ENCODE data around the gene GPR4.
"Not testable (repeated sequence)": the region's sequence is repeated elsewhere in the genome, so short reads cannot be mapped to it uniquely, and the experiment has no call there.

GPR4 gene

DNA sequence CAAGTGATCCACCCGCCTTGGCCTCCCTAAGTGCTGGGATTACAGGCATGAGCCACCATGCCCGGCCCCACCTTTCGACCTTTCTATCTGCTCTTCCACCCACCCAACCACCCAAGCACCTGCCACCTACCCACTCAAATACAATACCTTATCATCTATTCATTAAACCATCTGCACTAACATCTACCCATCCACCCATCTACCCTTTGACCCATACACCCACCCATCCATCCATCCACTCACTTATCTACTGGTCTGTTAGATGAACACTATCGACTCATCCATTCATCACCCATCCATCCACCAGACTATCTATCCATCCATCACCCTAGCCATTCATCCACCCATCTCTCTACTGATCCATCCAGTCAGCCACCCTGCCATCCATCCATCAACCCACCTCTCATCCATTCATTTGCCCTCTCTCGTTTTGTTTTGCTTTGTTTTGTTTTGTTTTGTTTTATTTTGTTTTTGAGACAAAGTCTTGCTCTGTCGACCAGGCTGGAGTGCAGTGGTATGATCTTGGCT is 20.0 kb upstream of the GPR4 start:
- TF ChIP-seq, protein P1, sequence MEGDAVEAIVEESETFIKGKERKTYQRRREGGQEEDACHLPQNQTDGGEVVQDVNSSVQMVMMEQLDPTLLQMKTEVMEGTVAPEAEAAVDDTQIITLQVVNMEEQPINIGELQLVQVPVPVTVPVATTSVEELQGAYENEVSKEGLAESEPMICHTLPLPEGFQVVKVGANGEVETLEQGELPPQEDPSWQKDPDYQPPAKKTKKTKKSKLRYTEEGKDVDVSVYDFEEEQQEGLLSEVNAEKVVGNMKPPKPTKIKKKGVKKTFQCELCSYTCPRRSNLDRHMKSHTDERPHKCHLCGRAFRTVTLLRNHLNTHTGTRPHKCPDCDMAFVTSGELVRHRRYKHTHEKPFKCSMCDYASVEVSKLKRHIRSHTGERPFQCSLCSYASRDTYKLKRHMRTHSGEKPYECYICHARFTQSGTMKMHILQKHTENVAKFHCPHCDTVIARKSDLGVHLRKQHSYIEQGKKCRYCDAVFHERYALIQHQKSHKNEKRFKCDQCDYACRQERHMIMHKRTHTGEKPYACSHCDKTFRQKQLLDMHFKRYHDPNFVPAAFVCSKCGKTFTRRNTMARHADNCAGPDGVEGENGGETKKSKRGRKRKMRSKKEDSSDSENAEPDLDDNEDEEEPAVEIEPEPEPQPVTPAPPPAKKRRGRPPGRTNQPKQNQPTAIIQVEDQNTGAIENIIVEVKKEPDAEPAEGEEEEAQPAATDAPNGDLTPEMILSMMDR (IDR thresholded peaks at IDR 0.05; ENCODE audit: control insufficient read depth, insufficient read depth, low read depth, low read length, missing control alignments): no peak
- no peak for DNase-seq (ENCODE audit: low read depth)
- no peak overlapping the region for H3K4me3 ChIP-seq (ENCODE audit: control insufficient read depth, low read depth, low read length)

DNA sequence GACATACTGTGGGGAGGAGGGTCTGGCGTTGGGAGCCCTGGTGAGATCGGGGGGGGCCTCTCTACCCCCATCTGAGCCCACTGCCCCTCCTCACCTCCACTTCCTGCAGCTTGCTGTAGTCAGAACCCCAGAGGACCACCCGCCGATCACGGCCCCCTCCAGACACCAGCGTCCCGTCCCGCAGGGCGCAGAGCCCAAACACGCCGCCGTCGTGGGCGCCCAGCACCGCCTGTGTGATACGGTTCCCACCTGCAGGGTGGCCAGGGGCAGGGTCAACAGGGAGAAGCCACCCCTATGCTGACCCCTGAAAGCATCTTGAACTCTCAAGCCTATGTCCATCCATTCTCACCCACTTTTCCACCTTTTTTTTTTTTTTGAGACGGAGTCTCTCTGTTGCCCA is 19.4 kb upstream of the GPR4 start:
- no peak overlapping the region for H3K4me3 ChIP-seq (ENCODE audit: control insufficient read depth, low read depth, low read length)
- TF ChIP-seq, protein P1 (IDR thresholded peaks at IDR 0.05; ENCODE audit: control insufficient read depth, insufficient read depth, low read depth, low read length, missing control alignments): no peak
- DNase-seq (ENCODE audit: low read depth): no peak

DNA sequence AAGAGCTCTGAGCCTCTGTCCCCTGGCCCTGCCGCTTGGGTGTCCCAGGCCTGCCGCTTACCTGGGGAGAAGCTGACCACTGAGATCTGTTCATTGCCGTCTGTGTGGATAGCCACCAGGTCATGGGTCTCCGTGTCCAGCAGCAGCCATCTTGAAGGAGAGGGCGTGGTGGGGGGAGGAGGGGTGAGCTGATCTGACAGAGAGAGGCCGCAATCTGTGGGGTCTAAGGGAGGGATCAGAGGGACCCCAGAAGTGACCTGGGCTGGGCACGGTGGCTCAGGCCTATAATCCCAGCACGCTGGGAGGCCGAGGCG is 14.6 kb upstream of the GPR4 start:
- TF ChIP-seq, protein P1 (IDR thresholded peaks at IDR 0.05; ENCODE audit: control insufficient read depth, insufficient read depth, low read depth, low read length, missing control alignments): no peak
- no peak overlapping the region for H3K4me3 ChIP-seq (ENCODE audit: control insufficient read depth, low read depth, low read length)
- no peak for DNase-seq (ENCODE audit: low read depth)

DNA sequence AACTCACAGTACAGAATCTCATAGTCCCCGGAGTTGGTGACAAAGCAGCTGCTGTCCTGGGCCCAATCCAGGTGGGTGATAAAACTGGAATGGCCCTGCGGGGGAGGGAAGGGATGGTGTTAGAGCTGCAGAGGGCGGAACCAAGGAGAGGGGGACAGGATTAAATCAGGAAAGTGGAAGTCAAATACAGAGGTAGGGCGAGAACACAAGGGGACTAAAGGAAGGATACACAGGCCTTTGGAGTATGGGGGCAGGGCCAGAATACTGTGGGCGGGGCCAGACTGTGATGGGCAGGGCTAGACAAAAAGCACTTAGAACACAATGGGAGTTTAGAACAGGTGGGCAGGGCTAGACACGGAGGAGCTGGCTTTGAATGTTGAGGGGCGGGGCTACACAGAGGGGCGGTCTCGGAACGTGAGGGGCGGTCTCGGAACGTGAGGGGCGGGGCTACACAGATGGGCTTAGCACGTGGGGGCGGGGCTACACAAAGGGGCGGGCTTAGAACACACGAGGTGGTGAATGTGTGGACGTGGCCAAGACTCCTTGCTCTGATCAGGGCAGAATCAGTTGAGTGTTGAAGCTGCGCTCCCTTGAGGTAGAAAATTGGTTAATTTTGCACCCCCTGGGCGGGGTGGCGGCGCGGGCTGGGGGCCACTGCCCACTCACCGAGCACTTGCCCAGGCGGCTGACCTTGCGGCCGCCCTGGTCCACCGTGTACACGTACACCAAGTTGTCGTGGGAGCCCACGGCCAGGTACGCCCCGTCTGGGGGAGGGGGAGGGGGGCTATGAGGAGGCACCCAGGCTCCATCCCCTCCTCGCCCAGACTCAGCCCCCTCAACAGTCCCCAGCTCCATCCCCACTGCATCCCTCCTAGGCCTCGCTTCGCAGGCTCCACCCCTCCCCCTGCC is 14.0 kb upstream of the GPR4 start:
- no peak for DNase-seq (ENCODE audit: low read depth)
- TF ChIP-seq, protein P1 (IDR thresholded peaks at IDR 0.05; ENCODE audit: control insufficient read depth, insufficient read depth, low read depth, low read length, missing control alignments): no peak
- no peak overlapping the region for H3K4me3 ChIP-seq (ENCODE audit: control insufficient read depth, low read depth, low read length)

DNA sequence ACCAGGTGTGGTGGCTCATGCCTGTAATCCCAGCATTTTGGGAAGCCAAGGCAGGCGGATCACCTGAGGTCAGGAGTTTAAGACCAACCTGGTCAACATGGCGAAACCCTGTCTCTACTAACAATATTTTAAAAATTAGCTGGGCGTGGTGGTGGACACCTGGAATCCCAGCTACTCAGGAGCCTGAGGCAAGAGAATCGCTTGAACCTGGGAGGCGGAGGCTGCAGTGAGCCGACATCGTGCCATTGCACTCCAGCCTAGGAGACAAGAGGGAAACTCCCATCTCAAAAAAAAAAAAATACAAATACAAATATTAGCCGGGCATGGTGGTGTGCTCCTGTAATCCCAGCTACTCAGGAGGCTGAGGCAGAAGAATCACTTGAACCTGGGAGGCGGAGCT is 13.0 kb upstream of the GPR4 start:
- not testable (repeated sequence) for DNase-seq (ENCODE audit: low read depth)

DNA sequence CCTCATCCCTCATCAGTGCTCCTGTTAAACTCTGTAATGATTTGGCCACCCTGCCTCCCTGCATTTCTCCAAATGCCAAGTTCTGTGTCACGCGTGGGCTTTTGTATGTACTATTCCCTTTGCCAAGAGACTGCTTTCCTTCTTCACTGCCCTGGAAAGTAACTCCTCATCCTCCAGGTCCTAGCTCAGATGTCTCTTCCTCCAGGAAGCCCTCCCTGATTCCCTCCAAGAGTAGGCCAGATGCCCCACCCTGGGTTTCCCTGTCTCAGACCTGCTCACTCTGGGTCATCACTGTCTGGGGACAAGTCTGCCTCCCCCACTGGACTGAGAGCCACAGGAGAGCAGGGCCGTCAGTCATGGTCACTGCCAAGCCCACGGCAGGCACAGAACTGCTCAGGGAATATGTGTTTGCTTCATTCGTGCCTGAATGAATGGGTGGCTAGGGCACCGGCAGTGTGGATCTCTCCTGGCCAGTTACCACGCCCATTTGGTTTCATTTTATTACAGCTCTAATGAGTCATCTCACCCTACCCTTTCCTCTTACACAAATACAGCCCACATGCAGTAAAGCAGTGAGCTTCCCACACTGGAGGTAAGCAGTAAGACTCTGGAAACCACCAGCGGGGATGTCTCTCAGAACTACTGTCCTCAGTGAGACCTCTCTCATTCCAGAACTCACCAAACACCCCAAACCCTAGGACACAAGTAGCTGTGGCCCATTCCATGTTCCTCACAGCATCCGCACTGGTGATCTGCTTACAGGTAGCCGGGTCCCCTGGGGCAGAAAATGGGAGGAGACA is 12.1 kb upstream of the GPR4 start:
- no peak overlapping the region for H3K4me3 ChIP-seq (ENCODE audit: control insufficient read depth, low read depth, low read length)
- DNase-seq (ENCODE audit: low read depth): peak; percentile 85
- TF ChIP-seq, protein P1 (IDR thresholded peaks at IDR 0.05; ENCODE audit: control insufficient read depth, insufficient read depth, low read depth, low read length, missing control alignments): no peak

More for the DNA sequence above, 13.0 kb upstream of the GPR4 start:
- H3K4me3 ChIP-seq (ENCODE audit: control insufficient read depth, low read depth, low read length): not testable (repeated sequence)

DNA sequence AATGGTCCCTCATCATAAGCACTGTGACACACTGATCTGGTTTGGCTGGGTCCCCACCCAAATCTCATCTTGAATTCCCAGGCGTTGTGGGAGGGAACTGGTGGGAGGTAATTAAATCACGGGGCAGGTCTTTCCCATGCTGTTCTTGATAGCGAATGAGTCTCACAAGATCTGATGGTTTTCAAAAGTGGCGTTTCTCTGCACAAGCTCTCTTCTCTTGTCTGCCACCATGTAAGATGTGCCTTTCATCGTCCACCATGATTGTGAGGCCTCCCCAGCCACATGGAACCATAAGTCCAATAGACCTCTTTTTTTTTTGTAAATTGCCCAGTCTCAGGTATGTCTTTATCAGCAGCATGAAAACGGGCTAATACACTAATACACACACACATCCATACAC is 6.9 kb upstream of the GPR4 start:
- H3K4me3 ChIP-seq (ENCODE audit: control insufficient read depth, low read depth, low read length): no peak overlapping the region
- no peak for DNase-seq (ENCODE audit: low read depth)
- TF ChIP-seq, protein P1 (IDR thresholded peaks at IDR 0.05; ENCODE audit: control insufficient read depth, insufficient read depth, low read depth, low read length, missing control alignments): no peak
